GM23248 (cell line): ENCODE data around the gene MYRF. TPM values are rescaled to one million over a fixed set of nuclear protein-coding genes. Genes with fewer than 3 reads are reported as not detected.

Experiments used
- DNase-seq: peaks from one replicate; pipeline ENCODE4 v3.0.0-alpha.2; 2015
- H2AFZ ChIP-seq: fragments of 200-600 bp; sonication (generic); 2 replicates; pipeline ENCODE4 v1.6.1; 2016; ENCODE audit warnings: antibody characterized with exemption
- H3F3A ChIP-seq: fragments of 200-600 bp; sonication (generic); 2 replicates; pipeline ENCODE4 v1.6.1; 2016; ENCODE audit warnings: mild to moderate bottlenecking, antibody characterized with exemption, mixed run types; ENCODE audit not compliant: insufficient read depth
- H3K27ac ChIP-seq: fragments of 200-600 bp; sonication (generic); 2 replicates; pipeline ENCODE4 v1.5.1; 2016; ENCODE audit warnings: mild to moderate bottlenecking
- H3K27me3 ChIP-seq: fragments of 200-600 bp; sonication (generic); replicated peaks from 2 replicates; pipeline ENCODE4 v1.6.1; 2016; ENCODE audit warnings: mild to moderate bottlenecking; ENCODE audit not compliant: insufficient read depth
- H3K36me3 ChIP-seq: fragments of 200-600 bp; sonication (generic); 2 replicates; pipeline ENCODE4 v1.6.1; 2016; ENCODE audit warnings: low read depth, mild to moderate bottlenecking
- H3K4me1 ChIP-seq: fragments of 200-600 bp; sonication (generic); 2 replicates; pipeline ENCODE4 v1.6.1; 2016; ENCODE audit warnings: mild to moderate bottlenecking; ENCODE audit not compliant: insufficient read depth
- H3K4me2 ChIP-seq: fragments of 200-600 bp; sonication (generic); one replicate; pipeline ENCODE4 v1.6.1; 2016; ENCODE audit warnings: mild to moderate bottlenecking; ENCODE audit not compliant: unreplicated experiment
- H3K4me3 ChIP-seq: fragments of 200-600 bp; sonication (generic); 2 replicates; pipeline ENCODE4 v1.5.1; 2016; ENCODE audit warnings: mild to moderate bottlenecking
- H3K79me2 ChIP-seq: fragments of 200-600 bp; sonication (generic); 2 replicates; pipeline ENCODE4 v1.6.1; 2016; ENCODE audit warnings: mild to moderate bottlenecking; ENCODE audit not compliant: insufficient read depth
- H3K9ac ChIP-seq: fragments of 200-600 bp; sonication (generic); 2 replicates; pipeline ENCODE4 v1.6.1; 2016; ENCODE audit warnings: mild to moderate bottlenecking
- H3K9me2 ChIP-seq: fragments of 200-600 bp; sonication (generic); 2 replicates; pipeline ENCODE4 v1.6.1; 2016; ENCODE audit warnings: mixed run types, mild to moderate bottlenecking, moderate library complexity; ENCODE audit not compliant: insufficient read depth
- H3K9me3 ChIP-seq: fragments of 200-600 bp; sonication (generic); one replicate; pipeline ENCODE4 v1.6.1; 2017; ENCODE audit warnings: low read depth
- H4K20me1 ChIP-seq: fragments of 200-600 bp; sonication (generic); 2 replicates; pipeline ENCODE4 v1.6.0; 2016; ENCODE audit not compliant: insufficient read depth
- EZH2 ChIP-seq: fragments of 200-600 bp; sonication (generic); IDR thresholded peaks from 2 replicates; pipeline ENCODE4 v1.6.1; 2018; ENCODE audit warnings: antibody characterized with exemption, mild to moderate bottlenecking; ENCODE audit not compliant: insufficient read depth, poor library complexity, severe bottlenecking
- EZH2phosphoT487 ChIP-seq: fragments of 200-600 bp; sonication (generic); IDR thresholded peaks from 2 replicates; pipeline ENCODE4 v1.6.1; 2018; ENCODE audit warnings: antibody characterized with exemption, moderate library complexity, mild to moderate bottlenecking, low read depth; ENCODE audit not compliant: insufficient read depth
- WGBS, 2 experiments: methylation state at CpG; one replicate each; pipeline ENCODE4 v1.1.6; 2015 to 2017; ENCODE audit warnings: low lambda C conversion rate in 2 of 2, low coverage in 1 of 2; ENCODE audit errors: missing lambda C conversion rate in 2 of 2; 5-methylcytosine and 5-hydroxymethylcytosine counted together
- in situ Hi-C: fragments of 300-500 bp; cut with MboI; formaldehyde crosslinking; loops from 2 replicates; pipeline ENCODE4 v1.15.0; 2020
- polyA plus RNA-seq: library from polyadenylated mRNA; unstranded; fragments of >200 nt; fragmentation: Nextera tagmentation; extraction: Ambion mirVana; gene quantifications from 2 replicates; pipeline ENCODE4 v1.2.1, GENCODE V29; 2016
- total RNA-seq: library from RNA; depleted of rRNA; stranded (reverse); fragments of >200 nt; shearing (Covaris generic); gene quantifications from 2 replicates; pipeline ENCODE4 v1.2.3, GENCODE V29; 2014

MYRF gene
- total and polyA plus RNA-seq, 2 experiments from 2014 or later, result 0.05 TPM; not detected in 1

- in situ Hi-C loops, result no loop called here
These were observed 23.4 kb downstream of the MYRF start for GRCh38 chr11:61775606-61776554.

GRCh38 chr11:61776561-61777075 is 24.2 kb downstream of the MYRF start:
- no peak overlapping the region for H3K4me2 ChIP-seq
- H3K27me3 ChIP-seq, result no peaks in the 10 kb centered on the region
- WGBS, 2 experiments, result 35 to 45% methylated on average over 9 of the region's 9 CpGs
- H3K79me2 ChIP-seq, result no peaks in the 10 kb centered on the region
- no peaks in the 10 kb centered on the region for H4K20me1 ChIP-seq
- no peaks in the 10 kb centered on the region for H3F3A ChIP-seq
- no peaks in the 10 kb centered on the region for H3K4me1 ChIP-seq
- H3K9me3 ChIP-seq, result no peaks in the 10 kb centered on the region
- peak; percentile 78 for DNase-seq
- H3K36me3 ChIP-seq, result no peaks in the 10 kb centered on the region
- no peak overlapping the region for H3K9ac ChIP-seq
- no peaks in the 10 kb centered on the region for H3K9me2 ChIP-seq
- no peak overlapping the region for H2AFZ ChIP-seq
- in situ Hi-C loops, result no loop called here
- no peak overlapping the region for H3K4me3 ChIP-seq
- no peak overlapping the region for H3K27ac ChIP-seq
- no peak for TF ChIP-seq EZH2
- TF ChIP-seq EZH2phosphoT487, result no peak

More at GRCh38 chr11:61775606-61776554, 23.4 kb downstream of the MYRF start:
- no peak overlapping the region for H3K27ac ChIP-seq
- H3K79me2 ChIP-seq, result no peaks in the 10 kb centered on the region
- WGBS, 2 experiments, result 70 to 71% methylated on average over 17 to 20 of the region's 20 CpGs
- no peak for DNase-seq
- H3K9ac ChIP-seq, result no peak overlapping the region
- no peaks in the 10 kb centered on the region for H3K27me3 ChIP-seq
- no peaks in the 10 kb centered on the region for H3K9me3 ChIP-seq
- H3F3A ChIP-seq, result no peaks in the 10 kb centered on the region
- no peak overlapping the region for H2AFZ ChIP-seq
- H3K36me3 ChIP-seq, result no peaks in the 10 kb centered on the region
- H3K9me2 ChIP-seq, result no peaks in the 10 kb centered on the region
- no peak overlapping the region for H3K4me3 ChIP-seq
- TF ChIP-seq EZH2phosphoT487, result no peak
- TF ChIP-seq EZH2, result no peak
- H3K4me2 ChIP-seq, result no peak overlapping the region
- H4K20me1 ChIP-seq, result no peaks in the 10 kb centered on the region
- H3K4me1 ChIP-seq, result no peaks in the 10 kb centered on the region

- Histone ChIP-seq H3K27me3 (no peaks in the 10 kb centered on the region), H3K4me3 (no peak overlapping the region; the same call in 1 of the 2 replicates), H2AFZ (no peak overlapping the region), H3K4me1 (no peaks in the 10 kb centered on the region), H3F3A (no peaks in the 10 kb centered on the region), H3K36me3 (no peaks in the 10 kb centered on the region), H3K4me2 (no peak overlapping the region), H3K9me2 (no peaks in the 10 kb centered on the region), H4K20me1 (no peaks in the 10 kb centered on the region), H3K9ac (no peak overlapping the region), H3K79me2 (no peaks in the 10 kb centered on the region), H3K27ac (no peak overlapping the region), H3K9me3 (no peaks in the 10 kb centered on the region)
- in situ Hi-C loops, result no loop called here
- DNase-seq, result peak; percentile 47
- WGBS, 2 experiments, result 24 to 43% methylated on average over 42 to 58 of the region's 67 CpGs
- TF ChIP-seq EZH2, result no peak
- TF ChIP-seq EZH2phosphoT487, result no peak
These were observed 25.0 kb downstream of the MYRF start for GRCh38 chr11:61777234-61778090.

GRCh38 chr11:61778357-61778886 is 26.0 kb downstream of the MYRF start:
- no peaks in the 10 kb centered on the region for H3K9me2 ChIP-seq
- H2AFZ ChIP-seq, result no peak overlapping the region
- no peaks in the 10 kb centered on the region for H4K20me1 ChIP-seq
- no peak overlapping the region for H3K27ac ChIP-seq
- H3K4me2 ChIP-seq, result no peak overlapping the region
- no peaks in the 10 kb centered on the region for H3F3A ChIP-seq
- H3K27me3 ChIP-seq, result no peaks in the 10 kb centered on the region
- H3K9ac ChIP-seq, result no peak overlapping the region
- H3K9me3 ChIP-seq, result no peaks in the 10 kb centered on the region
- in situ Hi-C loops, result no loop called here
- WGBS, 2 experiments, result 74 to 79% methylated on average over 11 of the region's 11 CpGs
- no peak for DNase-seq
- H3K4me3 ChIP-seq, result no peak overlapping the region
- H3K79me2 ChIP-seq, result no peaks in the 10 kb centered on the region
- no peaks in the 10 kb centered on the region for H3K4me1 ChIP-seq
- TF ChIP-seq EZH2phosphoT487 (no peak), EZH2 (no peak)
- H3K36me3 ChIP-seq, result no peaks in the 10 kb centered on the region
